GM10266 (cell line): Measurements from ENCODE around the gene OPCML.

ENCODE experiments used
- DNase-seq: peaks from one replicate; pipeline ENCODE4 v3.0.0; 2012; ENCODE audit errors: extremely low spot score
- CTCF ChIP-seq: IDR thresholded peaks from 2 replicates; pipeline ENCODE4 v1.5.1; 2012; ENCODE audit warnings: mild to moderate bottlenecking, low read depth; ENCODE audit not compliant: control insufficient read depth, insufficient read depth; ENCODE audit errors: missing control alignments

The OPCML gene

GRCh38 chr11:132455044-132455443 lies 1077.3 kb downstream of the OPCML start:
- no peak for TF ChIP-seq CTCF
- DNase-seq = no peak

- TF ChIP-seq CTCF = no peak
- no peak for DNase-seq
Measured at GRCh38 chr11:132453406-132453805, 1078.9 kb downstream of the OPCML start.

- DNase-seq = no peak
- no peak for TF ChIP-seq CTCF
Measured at GRCh38 chr11:132452616-132453015, 1079.7 kb downstream of the OPCML start.

GRCh38 chr11:132451942-132452601 lies 1080.2 kb downstream of the OPCML start:
- TF ChIP-seq CTCF = no peak
- DNase-seq = no peak

GRCh38 chr11:132450631-132451030 lies 1081.7 kb downstream of the OPCML start:
- DNase-seq = no peak
- TF ChIP-seq CTCF = no peak

GRCh38 chr11:132448334-132448995 lies 1083.8 kb downstream of the OPCML start:
- no peak for TF ChIP-seq CTCF
- no peak for DNase-seq

- TF ChIP-seq CTCF = no peak
Measured at GRCh38 chr11:132447761-132448160, 1084.5 kb downstream of the OPCML start.

More at GRCh38 chr11:132447761-132448160, 1084.5 kb downstream of the OPCML start:
- no peak for DNase-seq
